A549 (cell line): ENCODE measurements around the gene ARHGEF10L.

ENCODE experiments used
- CHD2 ChIP-seq: fragments of 150-350 bp; IDR thresholded peaks from 2 replicates; pipeline ENCODE4 v1.6.1; 2014; ENCODE audit warnings: low read length; ENCODE audit not compliant: partially characterized antibody
- CTCF ChIP-seq: fragments of >200 bp; sonication (Bioruptor Twin); formaldehyde crosslinking; IDR thresholded peaks from 3 replicates; pipeline ENCODE4 v1.5.1; 2016
- HOXA7 ChIP-seq: fragments of 250-450 bp; sonication (Bioruptor Pico); IDR thresholded peaks from 2 replicates; pipeline ENCODE4 v1.5.0; 2020; ENCODE audit warnings: mild to moderate bottlenecking, moderate library complexity
- MYC ChIP-seq: IDR thresholded peaks from 2 replicates; pipeline ENCODE4 v1.6.1; 2012; ENCODE audit warnings: mild to moderate bottlenecking, inconsistent platforms, low read length, improper control_type of control experiment, borderline replicate concordance
- NFE2L2 ChIP-seq: fragments of 150-350 bp; conservative IDR thresholded peaks from 2 replicates; pipeline ENCODE4 v1.6.1; 2014; ENCODE audit warnings: low read length
- PHF8 ChIP-seq: fragments of 200-600 bp; sonication (generic); IDR thresholded peaks from 2 replicates; pipeline ENCODE4 v1.6.1; 2016; ENCODE audit warnings: low read depth, mild to moderate bottlenecking, antibody characterized with exemption, moderate library complexity, borderline replicate concordance
- POLR2AphosphoS2 ChIP-seq: conservative IDR thresholded peaks from 2 replicates; pipeline ENCODE4 v1.6.1; 2012; ENCODE audit warnings: low read length, improper control_type of control experiment, inconsistent platforms
- RCOR1 ChIP-seq: fragments of 150-350 bp; IDR thresholded peaks from 2 replicates; pipeline ENCODE4 v1.6.1; 2014; ENCODE audit warnings: antibody characterized with exemption, low read length, low read depth
- RFX5 ChIP-seq: fragments of 450-650 bp; IDR thresholded peaks from 2 replicates; pipeline ENCODE4 v1.7.1; 2014; ENCODE audit warnings: antibody characterized with exemption, mild to moderate bottlenecking, moderate library complexity
- TF ChIP-seq, protein P1 (sequence below): fragments of 450-650 bp; IDR thresholded peaks from 2 replicates; pipeline ENCODE4 v1.6.1; 2014; ENCODE audit warnings: antibody characterized with exemption

GRCh38 chr1:17700945-17701810 is 161.7 kb downstream of the ARHGEF10L start:
- TF ChIP-seq RCOR1 (no peak), POLR2AphosphoS2 (no peak), HOXA7 (CRISPR knock-in tag) (no peak), CHD2 (no peak), MYC (no peak), RFX5 (no peak), CTCF (no peak), PHF8 (no peak), NFE2L2 (no peak)
- TF ChIP-seq, protein P1, sequence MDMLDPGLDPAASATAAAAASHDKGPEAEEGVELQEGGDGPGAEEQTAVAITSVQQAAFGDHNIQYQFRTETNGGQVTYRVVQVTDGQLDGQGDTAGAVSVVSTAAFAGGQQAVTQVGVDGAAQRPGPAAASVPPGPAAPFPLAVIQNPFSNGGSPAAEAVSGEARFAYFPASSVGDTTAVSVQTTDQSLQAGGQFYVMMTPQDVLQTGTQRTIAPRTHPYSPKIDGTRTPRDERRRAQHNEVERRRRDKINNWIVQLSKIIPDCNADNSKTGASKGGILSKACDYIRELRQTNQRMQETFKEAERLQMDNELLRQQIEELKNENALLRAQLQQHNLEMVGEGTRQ, result no peak
